GM19324 (cell line): ENCODE measurements around the gene TXNRD2.
"Not testable (repeated sequence)": the region's sequence is repeated elsewhere in the genome, so short reads cannot be mapped to it uniquely, and the experiment has no call there.

Experiments used
- ATAC-seq: cut with Tn5 transposase; IDR thresholded peaks from one replicate; pipeline ENCODE4 v1.9.1; 2021; ENCODE audit warnings: mild to moderate bottlenecking, moderate library complexity; ENCODE audit not compliant: unreplicated experiment, low FRiP score

Gene TXNRD2

GRCh38 chr22:19893363-19893762 lies 48.3 kb downstream of the TXNRD2 start:
- ATAC-seq, result no peak

- no peak for ATAC-seq
These were observed 48.7 kb downstream of the TXNRD2 start for GRCh38 chr22:19892925-19893324.

- ATAC-seq, result no peak
These were observed 49.2 kb downstream of the TXNRD2 start for GRCh38 chr22:19892257-19892879.

- no peak for ATAC-seq
These were observed 50.0 kb downstream of the TXNRD2 start for GRCh38 chr22:19891317-19892256.

- ATAC-seq, result no peak
These were observed 50.9 kb downstream of the TXNRD2 start for GRCh38 chr22:19890502-19891316.

- ATAC-seq, result no peak
These were observed 51.7 kb downstream of the TXNRD2 start for GRCh38 chr22:19889951-19890350.

GRCh38 chr22:19888131-19888746 lies 53.4 kb downstream of the TXNRD2 start:
- ATAC-seq, result no peak

- ATAC-seq, result no peak
These were observed 54.2 kb downstream of the TXNRD2 start for GRCh38 chr22:19887256-19887985.

GRCh38 chr22:19886605-19887255 lies 54.9 kb downstream of the TXNRD2 start:
- no peak for ATAC-seq

GRCh38 chr22:19885841-19886592 lies 55.6 kb downstream of the TXNRD2 start:
- no peak for ATAC-seq

GRCh38 chr22:19884954-19885751 lies 56.5 kb downstream of the TXNRD2 start:
- no peak for ATAC-seq

- ATAC-seq, result no peak
These were observed 57.3 kb downstream of the TXNRD2 start for GRCh38 chr22:19884161-19884953.

- ATAC-seq, result not testable (repeated sequence)
These were observed 58.2 kb downstream of the TXNRD2 start for GRCh38 chr22:19883446-19883845.

- no peak for ATAC-seq
These were observed 58.9 kb downstream of the TXNRD2 start for GRCh38 chr22:19882446-19883381.

GRCh38 chr22:19880786-19881569 lies 60.6 kb downstream of the TXNRD2 start:
- ATAC-seq, result no peak
